Left lung (tissue), 10 donors: Measurements from ENCODE around the gene ANKMY1. TPM values are rescaled to one million over a fixed set of nuclear protein-coding genes. Genes with fewer than 3 reads are reported as not detected.

Experiments used
- ATAC-seq: fragments of 200-7000 bp; cut with Tn5 transposase; one replicate; pipeline ENCODE4 v1.9.1; 2020; ENCODE audit warnings: moderate library complexity
- DNase-seq, 4 donors: peaks; one replicate each; pipeline ENCODE4 v3.0.0-alpha.2; 2013 to 2020
- H3K27ac ChIP-seq, 2 donors: fragments of 200-600 bp; sonication (generic) in 1 of 2; one replicate each; pipeline versions ENCODE4 v1.5.0 to v1.8.0; 2020 to 2021
- H3K27me3 ChIP-seq, 2 donors: fragments of 200-600 bp; sonication (generic) in 1 of 2; one replicate each; pipeline versions ENCODE4 v1.5.0 to v1.8.0; 2020 to 2021
- H3K36me3 ChIP-seq, 2 donors: fragments of 200-600 bp; sonication (generic) in 1 of 2; one replicate each; pipeline versions ENCODE4 v1.5.0 to v1.8.0; 2020 to 2021
- H3K4me1 ChIP-seq, 2 donors: fragments of 200-600 bp; one replicate each; pipeline ENCODE4 v1.8.0; 2021
- H3K4me3 ChIP-seq, 2 donors: fragments of 200-600 bp; sonication (generic) in 1 of 2; one replicate each; pipeline versions ENCODE4 v1.5.0 to v1.8.0; 2020 to 2021; ENCODE audit warnings: mild to moderate bottlenecking in 1 of 2
- H3K9me3 ChIP-seq, 2 donors: fragments of 200-600 bp; sonication (generic) in 1 of 2; one replicate each; pipeline versions ENCODE4 v1.5.0 to v1.8.0; 2020 to 2021
- intact Hi-C, 2 donors: fragments of 100-400 bp; cut with DNase I; formaldehyde crosslinking; loops; one replicate each; pipeline versions ENCODE4 v1.11.2 to v1.14.2; 2022
- polyA plus RNA-seq, 6 donors: library from polyadenylated mRNA; unstranded; fragments of 120-200 nt; gene quantifications; one replicate each; pipeline ENCODE4 v1.2.1, GENCODE V29; 2013; ENCODE audit not compliant: insufficient read length in 6 of 6
- total RNA-seq, 2 donors: library from RNA; stranded (reverse); fragmentation: NEBNext Ultra II Directional; extraction: Animal tissue kit (Norgen Biotek cat#: 25700); gene quantifications; one replicate each; pipeline ENCODE4 v1.2.1, GENCODE V29; 2021
- TF ChIP-seq, protein P1 (sequence below), 2 donors: fragments of 200-600 bp; sonication (generic) in 1 of 2; IDR thresholded peaks; one replicate each; pipeline versions ENCODE4 v1.5.0 to v1.8.0; 2021; ENCODE audit warnings: antibody characterized with exemption in 2 of 2
- donor health status: DM: no; HTN: yes; CAD: no.
- donor health status: DM: no; HTN: no; CAD: no.

The ANKMY1 gene
- total and polyA plus RNA-seq, 8 donors, result 11.8 to 20.1 (median 15.1) TPM

DNA sequence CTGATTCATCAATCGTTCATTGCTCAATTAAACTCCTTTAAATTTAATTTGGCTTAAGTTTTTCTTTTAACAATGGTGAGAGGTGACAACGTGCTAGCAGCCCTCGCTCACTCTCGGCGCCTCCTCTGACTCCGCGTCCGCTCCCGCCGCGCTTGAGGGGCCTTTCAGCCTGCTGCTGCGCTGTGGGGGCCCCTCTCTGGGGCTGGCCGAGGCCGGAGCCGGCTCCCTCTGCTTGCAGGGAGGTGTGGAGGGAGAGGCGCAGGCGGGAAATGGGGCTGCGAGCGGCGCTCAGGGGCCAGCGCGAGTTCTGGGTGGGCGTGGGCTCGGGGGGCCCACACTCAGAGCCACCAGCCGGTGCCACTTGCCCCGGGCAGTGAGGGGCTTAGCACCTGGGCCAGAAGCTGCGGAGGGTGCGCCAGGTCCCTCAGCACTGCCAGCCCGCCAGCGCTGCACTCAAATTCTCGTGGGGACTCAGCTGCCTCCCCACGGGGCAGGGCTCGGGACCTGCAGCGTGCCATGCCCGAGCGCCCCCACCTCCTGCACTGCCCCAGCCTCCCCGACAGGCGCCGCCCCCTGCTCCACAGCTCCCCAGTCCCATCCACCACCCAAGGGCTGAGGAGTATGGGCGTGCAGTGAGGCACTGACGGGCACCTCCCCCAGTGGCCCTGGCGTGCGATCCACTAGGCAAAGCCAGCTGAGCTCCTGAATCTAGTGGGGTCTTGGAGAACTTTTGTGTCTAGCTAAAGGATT lies 19.6 kb downstream of the ANKMY1 start:
- Histone ChIP-seq H3K4me1 (no peaks in the 10 kb centered on the region), H3K27me3 (no peaks in the 10 kb centered on the region), H3K4me3 (no peak overlapping the region), H3K36me3 (peaks cover 0 to 35% of the 10 kb centered on the region in 2 donors), H3K27ac (no peak overlapping the region), H3K9me3 (peaks cover 0 to 2% of the 10 kb centered on the region in 2 donors)
- intact Hi-C loops, result no loop called here
- no peak for DNase-seq
- TF ChIP-seq, protein P1, sequence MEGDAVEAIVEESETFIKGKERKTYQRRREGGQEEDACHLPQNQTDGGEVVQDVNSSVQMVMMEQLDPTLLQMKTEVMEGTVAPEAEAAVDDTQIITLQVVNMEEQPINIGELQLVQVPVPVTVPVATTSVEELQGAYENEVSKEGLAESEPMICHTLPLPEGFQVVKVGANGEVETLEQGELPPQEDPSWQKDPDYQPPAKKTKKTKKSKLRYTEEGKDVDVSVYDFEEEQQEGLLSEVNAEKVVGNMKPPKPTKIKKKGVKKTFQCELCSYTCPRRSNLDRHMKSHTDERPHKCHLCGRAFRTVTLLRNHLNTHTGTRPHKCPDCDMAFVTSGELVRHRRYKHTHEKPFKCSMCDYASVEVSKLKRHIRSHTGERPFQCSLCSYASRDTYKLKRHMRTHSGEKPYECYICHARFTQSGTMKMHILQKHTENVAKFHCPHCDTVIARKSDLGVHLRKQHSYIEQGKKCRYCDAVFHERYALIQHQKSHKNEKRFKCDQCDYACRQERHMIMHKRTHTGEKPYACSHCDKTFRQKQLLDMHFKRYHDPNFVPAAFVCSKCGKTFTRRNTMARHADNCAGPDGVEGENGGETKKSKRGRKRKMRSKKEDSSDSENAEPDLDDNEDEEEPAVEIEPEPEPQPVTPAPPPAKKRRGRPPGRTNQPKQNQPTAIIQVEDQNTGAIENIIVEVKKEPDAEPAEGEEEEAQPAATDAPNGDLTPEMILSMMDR (IDR thresholded peaks at IDR 0.05), result no peak
- no peak for ATAC-seq

DNA sequence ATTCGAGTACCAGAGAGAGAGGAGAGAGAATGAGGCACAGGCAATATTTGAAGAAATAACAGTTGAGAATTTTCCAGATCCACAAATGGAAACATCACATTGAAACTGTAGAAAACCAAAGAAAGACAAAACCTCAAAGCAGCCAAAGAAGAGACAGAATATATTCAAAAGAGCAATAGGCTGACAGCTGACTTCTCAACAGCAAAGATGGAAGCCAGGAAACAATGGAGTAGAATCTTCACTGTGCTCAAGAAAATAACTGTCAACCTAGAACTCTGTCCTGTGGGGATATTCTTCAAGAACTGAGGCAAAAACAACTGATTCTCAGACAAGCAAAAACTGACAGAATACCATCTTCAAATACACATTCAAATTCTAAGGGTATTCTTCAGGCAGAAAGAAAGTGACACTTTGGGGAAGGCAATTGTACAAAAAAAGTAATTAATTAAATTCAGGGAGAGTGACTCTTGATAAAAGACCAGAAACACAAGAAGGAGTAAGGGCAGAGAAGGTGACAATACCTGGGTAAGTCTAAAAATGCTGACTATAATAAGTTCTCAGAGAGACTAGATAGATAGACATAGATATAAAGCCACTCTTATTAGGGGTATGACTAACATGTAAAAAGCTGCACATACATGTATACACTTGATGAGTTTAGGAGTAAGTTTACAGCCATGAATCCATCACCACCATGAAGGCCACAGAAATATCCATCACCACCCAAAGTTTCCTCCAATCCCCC lies 25.6 kb downstream of the ANKMY1 start:
- H3K36me3 ChIP-seq, result peaks cover 0 to 44% of the 10 kb centered on the region in 2 donors
- no peak overlapping the region for H3K27ac ChIP-seq
- H3K27me3 ChIP-seq, result no peaks in the 10 kb centered on the region
- H3K9me3 ChIP-seq, result peaks cover 0 to 30% of the 10 kb centered on the region in 2 donors
- ATAC-seq (no peak), DNase-seq (no peak)
- H3K4me3 ChIP-seq, result no peak overlapping the region
- no peaks in the 10 kb centered on the region for H3K4me1 ChIP-seq
- intact Hi-C loops, result no loop called here
- TF ChIP-seq, protein P1 (IDR thresholded peaks at IDR 0.05), result no peak

DNA sequence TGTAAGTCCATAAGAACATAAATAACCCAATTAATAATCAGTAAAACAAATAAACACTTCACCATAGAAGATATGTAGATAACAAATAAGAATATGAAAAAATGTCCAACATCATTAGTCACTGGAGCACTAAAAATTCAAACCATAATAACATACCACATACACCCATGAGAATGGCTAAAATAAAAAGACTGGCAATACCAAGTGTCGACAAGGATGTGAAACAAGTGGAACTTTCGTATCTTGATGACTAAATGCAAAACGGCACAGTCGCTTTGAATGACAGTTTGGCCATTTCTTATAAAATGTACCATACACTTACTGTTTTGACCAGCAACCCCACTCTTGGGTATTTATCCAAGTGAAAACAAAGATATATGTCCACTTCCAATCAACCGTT lies 26.8 kb downstream of the ANKMY1 start:
- peaks cover 0 to 51% of the 10 kb centered on the region in 2 donors for H3K36me3 ChIP-seq
- H3K4me1 ChIP-seq, result no peaks in the 10 kb centered on the region
- TF ChIP-seq, protein P1 (IDR thresholded peaks at IDR 0.05), result no peak
- intact Hi-C loops, result no loop called here
- DNase-seq, result no peak
- H3K27me3 ChIP-seq, result no peaks in the 10 kb centered on the region
- H3K27ac ChIP-seq, result no peak overlapping the region
- H3K4me3 ChIP-seq, result no peak overlapping the region
- ATAC-seq, result no peak
- peaks cover 0 to 36% of the 10 kb centered on the region in 2 donors for H3K9me3 ChIP-seq

DNA sequence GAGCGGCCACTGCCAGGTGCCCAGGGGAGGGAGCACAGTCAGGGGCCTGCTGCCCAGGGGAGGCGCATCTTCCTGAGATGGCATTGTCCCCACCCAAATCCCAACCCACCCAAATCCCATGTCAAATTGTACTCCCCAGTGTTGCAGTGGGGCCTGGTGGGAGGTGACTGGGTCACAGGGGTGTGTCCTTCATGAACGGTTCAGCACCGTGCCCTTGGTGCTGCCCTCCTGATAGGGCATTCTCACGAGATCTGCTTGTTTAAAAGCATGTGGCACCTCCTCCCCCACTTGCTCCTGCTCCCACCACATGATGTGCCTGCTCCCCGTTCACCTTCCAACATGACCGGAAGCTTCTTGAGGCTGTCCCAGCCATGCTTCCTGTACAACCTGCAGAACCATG lies 27.6 kb downstream of the ANKMY1 start:
- DNase-seq, result no peak
- no peak overlapping the region for H3K4me3 ChIP-seq
- no peaks in the 10 kb centered on the region for H3K4me1 ChIP-seq
- intact Hi-C loops, result no loop called here
- H3K27ac ChIP-seq, result no peak overlapping the region
- no peaks in the 10 kb centered on the region for H3K27me3 ChIP-seq
- ATAC-seq, result no peak
- TF ChIP-seq, protein P1 (IDR thresholded peaks at IDR 0.05), result no peak
- peaks cover 0 to 60% of the 10 kb centered on the region in 2 donors for H3K36me3 ChIP-seq
- peaks cover 0 to 44% of the 10 kb centered on the region in 2 donors for H3K9me3 ChIP-seq

DNA sequence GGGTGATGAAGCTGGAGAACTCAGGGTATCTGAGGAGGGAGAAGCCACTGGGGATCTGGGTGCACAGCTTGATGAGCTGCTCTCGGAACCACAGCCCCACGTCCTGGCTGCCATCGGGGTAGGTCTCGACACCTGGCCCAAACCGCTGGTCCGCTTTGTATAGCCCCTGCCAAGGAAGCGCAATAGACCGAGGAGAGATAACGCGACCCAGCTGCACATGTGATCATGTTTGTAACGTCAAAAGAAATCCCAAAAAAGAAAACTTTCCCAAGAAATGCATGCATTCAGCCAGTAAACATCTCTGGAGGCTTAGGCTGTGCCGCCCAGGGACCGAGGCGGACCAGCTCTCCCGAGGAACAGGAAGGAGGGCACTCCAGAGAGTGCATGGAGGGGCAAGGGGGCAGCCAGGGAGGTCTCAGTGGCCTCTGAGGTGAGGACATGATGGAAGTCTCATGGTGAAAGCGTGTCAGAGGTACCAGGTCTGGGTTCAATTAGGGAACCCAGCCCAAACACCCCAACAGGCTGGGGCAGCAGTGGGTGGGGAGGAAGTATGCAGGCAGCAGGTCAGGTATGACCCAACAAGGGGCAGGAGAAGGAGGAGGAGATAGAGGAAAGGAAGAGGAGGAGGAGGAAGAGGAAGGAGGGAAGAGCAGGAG lies 28.3 kb downstream of the ANKMY1 start:
- no peaks in the 10 kb centered on the region for H3K27me3 ChIP-seq
- DNase-seq, result no peak
- TF ChIP-seq, protein P1 (IDR thresholded peaks at IDR 0.05), result no peak
- H3K9me3 ChIP-seq, result peaks cover 0 to 51% of the 10 kb centered on the region in 2 donors
- no peak for ATAC-seq
- H3K4me3 ChIP-seq, result no peak overlapping the region
- intact Hi-C loops, result no loop called here
- H3K4me1 ChIP-seq, result no peaks in the 10 kb centered on the region
- peaks cover 0 to 66% of the 10 kb centered on the region in 2 donors for H3K36me3 ChIP-seq
- no peak overlapping the region for H3K27ac ChIP-seq
